Upper lobe of right lung (tissue), 1 donor: ENCODE results near the gene GALR3. TPM values are rescaled to one million over a fixed set of nuclear protein-coding genes. Genes with fewer than 3 reads are reported as not detected.

Source experiments
- ATAC-seq: fragments of 200-7000 bp; cut with Tn5 transposase; one replicate; pipeline ENCODE4 v1.9.1; 2020; ENCODE audit warnings: mild to moderate bottlenecking, moderate library complexity
- DNase-seq: peaks from one replicate; pipeline ENCODE4 v3.0.0-alpha.2; 2020
- H3K27ac ChIP-seq: fragments of 200-600 bp; one replicate; pipeline ENCODE4 v1.8.0; 2022
- H3K27me3 ChIP-seq: fragments of 200-600 bp; one replicate; pipeline ENCODE4 v1.8.0; 2022; ENCODE audit warnings: mild to moderate bottlenecking
- H3K36me3 ChIP-seq: fragments of 200-600 bp; one replicate; pipeline ENCODE4 v1.8.0; 2022
- H3K4me1 ChIP-seq: fragments of 200-600 bp; one replicate; pipeline ENCODE4 v1.8.0; 2022
- H3K4me3 ChIP-seq: fragments of 200-600 bp; one replicate; pipeline ENCODE4 v1.8.0; 2022; ENCODE audit warnings: mild to moderate bottlenecking
- H3K9me3 ChIP-seq: fragments of 200-600 bp; one replicate; pipeline ENCODE4 v1.8.0; 2022
- intact Hi-C: fragments of 100-400 bp; cut with DNase I; formaldehyde crosslinking; loops from one replicate; pipeline ENCODE4 v1.11.0; 2022
- total RNA-seq: library from RNA; stranded (reverse); fragmentation: NEBNext Ultra II Directional; extraction: Animal tissue kit (Norgen Biotek cat#: 25700); gene quantifications from one replicate; pipeline ENCODE4 v1.2.1, GENCODE V29; 2021
- TF ChIP-seq, protein P1 (sequence below): fragments of 200-600 bp; IDR thresholded peaks from one replicate; pipeline ENCODE4 v1.8.0; 2022; ENCODE audit warnings: antibody characterized with exemption
- donor health status: DM: no; HTN: yes; CAD: no; lungs with severe emphysema.

GALR3 gene
- total RNA-seq, 1 donor from 2014 or later = not detected

DNA sequence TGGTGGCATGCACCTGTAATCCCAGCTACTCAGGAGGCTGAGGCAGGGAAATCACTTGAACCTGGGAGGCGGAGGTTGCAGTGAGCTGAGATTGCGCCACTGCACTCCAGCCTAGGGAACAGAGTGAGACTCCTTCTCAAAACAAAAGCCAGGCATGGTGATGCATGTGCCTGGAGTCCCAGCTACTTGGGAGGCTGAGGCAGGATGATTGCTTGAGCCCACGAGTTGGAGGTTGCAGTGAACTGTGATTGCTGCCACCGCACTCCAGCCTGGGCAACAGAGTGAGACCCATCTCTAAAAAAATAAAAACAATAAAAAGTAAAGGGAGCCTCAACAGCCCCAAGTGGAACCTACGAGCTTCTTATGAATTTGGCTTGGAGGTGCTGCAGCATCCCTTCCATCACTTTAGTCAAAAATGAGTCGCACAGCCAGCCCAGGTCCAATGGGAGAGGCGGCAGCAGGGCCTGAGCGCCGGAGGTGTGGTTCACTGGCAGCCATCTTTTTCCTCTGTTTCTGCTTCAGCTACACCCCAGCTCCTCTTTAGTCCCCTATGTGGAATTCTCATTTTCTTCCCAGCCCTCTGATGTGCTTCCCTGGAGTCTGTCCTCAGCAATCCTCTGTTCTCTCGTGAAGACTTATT is 44.7 kb upstream of the GALR3 start:
- intact Hi-C loops = no loop called here
- H3K4me1 ChIP-seq = no peaks in the 10 kb centered on the region
- H3K27me3 ChIP-seq = no peaks in the 10 kb centered on the region
- TF ChIP-seq, protein P1, sequence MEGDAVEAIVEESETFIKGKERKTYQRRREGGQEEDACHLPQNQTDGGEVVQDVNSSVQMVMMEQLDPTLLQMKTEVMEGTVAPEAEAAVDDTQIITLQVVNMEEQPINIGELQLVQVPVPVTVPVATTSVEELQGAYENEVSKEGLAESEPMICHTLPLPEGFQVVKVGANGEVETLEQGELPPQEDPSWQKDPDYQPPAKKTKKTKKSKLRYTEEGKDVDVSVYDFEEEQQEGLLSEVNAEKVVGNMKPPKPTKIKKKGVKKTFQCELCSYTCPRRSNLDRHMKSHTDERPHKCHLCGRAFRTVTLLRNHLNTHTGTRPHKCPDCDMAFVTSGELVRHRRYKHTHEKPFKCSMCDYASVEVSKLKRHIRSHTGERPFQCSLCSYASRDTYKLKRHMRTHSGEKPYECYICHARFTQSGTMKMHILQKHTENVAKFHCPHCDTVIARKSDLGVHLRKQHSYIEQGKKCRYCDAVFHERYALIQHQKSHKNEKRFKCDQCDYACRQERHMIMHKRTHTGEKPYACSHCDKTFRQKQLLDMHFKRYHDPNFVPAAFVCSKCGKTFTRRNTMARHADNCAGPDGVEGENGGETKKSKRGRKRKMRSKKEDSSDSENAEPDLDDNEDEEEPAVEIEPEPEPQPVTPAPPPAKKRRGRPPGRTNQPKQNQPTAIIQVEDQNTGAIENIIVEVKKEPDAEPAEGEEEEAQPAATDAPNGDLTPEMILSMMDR = no peak
- no peak overlapping the region for H3K27ac ChIP-seq
- no peak for DNase-seq
- H3K36me3 ChIP-seq = peaks cover 9% of the 10 kb centered on the region
- no peaks in the 10 kb centered on the region for H3K9me3 ChIP-seq
- no peak overlapping the region for H3K4me3 ChIP-seq
- ATAC-seq = no peak

DNA sequence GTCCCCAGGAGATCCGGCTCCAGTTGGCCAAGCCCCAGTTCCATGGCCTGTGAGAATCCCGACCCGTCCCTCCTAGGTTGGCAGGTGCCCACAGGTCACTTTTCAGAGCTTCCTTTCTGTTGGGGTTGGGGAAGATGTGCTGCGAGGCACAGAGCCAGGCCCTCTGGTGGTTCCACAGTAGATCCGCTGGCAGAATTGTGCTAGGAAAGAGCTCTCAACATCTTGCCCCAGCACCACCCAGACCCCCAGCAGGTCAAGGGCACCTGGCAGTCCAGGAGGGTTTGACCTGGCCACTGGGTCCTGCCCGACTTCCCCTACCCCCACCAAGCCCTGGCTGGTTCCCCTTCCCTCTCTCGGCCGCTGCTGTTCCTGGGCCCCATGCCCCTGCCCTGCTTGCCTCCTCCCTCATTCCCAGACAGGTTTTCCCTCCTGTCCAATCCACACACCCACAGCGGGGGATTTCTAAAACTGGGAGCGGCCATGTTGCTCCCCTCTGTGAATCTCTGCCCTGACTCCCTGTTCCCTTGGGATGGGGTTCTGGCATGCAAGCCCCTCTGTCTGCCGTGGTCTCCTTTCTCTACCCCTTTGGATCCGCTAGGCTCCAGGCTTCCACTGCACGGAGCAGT is 41.6 kb upstream of the GALR3 start:
- intact Hi-C loops = loop anchor here (10.0 kb wide), 1 partner anchor 137 kb away; no protein-coding TSS in a partner anchor
- no peak for ATAC-seq
- TF ChIP-seq, protein P1 = no peak
- Histone ChIP-seq H3K4me3 (no peak overlapping the region), H3K27ac (no peak overlapping the region), H3K4me1 (no peaks in the 10 kb centered on the region), H3K36me3 (no peaks in the 10 kb centered on the region), H3K27me3 (no peaks in the 10 kb centered on the region), H3K9me3 (no peaks in the 10 kb centered on the region)
- no peak for DNase-seq

DNA sequence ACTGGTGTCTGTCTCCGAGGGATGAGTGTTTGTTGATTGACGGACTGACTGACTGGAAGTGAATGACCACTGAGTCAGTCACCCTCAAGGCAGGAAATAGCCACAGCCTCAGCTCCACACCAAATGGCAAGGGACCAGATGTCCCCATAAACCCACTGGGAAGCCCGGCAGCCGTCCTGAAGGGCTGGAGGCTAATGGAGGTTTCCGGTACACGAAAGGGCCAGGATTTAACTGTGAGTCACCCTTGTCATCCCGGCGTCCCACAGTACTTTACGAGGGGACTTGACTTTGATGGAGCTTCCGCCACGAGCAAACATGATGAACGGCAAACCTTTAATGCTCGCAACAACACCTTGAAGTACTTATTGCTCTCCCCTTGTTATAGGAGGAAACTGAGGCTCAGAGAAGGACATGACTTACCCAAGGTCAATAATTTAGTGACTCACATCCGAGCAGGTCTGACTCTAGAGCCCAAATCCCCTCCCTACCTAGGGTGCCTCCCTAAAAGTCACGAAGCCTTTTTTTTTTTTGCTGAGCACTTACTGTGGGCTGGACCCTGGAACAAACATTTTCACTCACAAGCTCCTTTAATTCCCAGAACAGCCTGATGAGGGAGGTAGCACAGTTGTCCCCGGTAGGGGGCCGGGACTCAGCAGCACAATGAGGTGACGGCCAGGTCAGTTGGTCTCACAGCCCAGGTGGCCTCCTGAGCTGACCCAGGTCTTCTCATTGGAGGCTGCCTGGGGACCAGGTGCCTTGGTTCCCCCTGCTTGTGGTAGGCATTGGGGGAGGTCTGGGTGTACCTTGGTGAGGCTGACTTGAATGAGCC is 40.6 kb upstream of the GALR3 start:
- no peak for ATAC-seq
- Histone ChIP-seq H3K4me1 (no peaks in the 10 kb centered on the region), H3K36me3 (no peaks in the 10 kb centered on the region), H3K9me3 (no peaks in the 10 kb centered on the region), H3K27ac (no peak overlapping the region), H3K4me3 (no peak overlapping the region), H3K27me3 (no peaks in the 10 kb centered on the region)
- intact Hi-C loops = loop anchor here (10.0 kb wide), 1 partner anchor 138 kb away; no protein-coding TSS in a partner anchor
- DNase-seq = no peak
- TF ChIP-seq, protein P1 = no peak

DNA sequence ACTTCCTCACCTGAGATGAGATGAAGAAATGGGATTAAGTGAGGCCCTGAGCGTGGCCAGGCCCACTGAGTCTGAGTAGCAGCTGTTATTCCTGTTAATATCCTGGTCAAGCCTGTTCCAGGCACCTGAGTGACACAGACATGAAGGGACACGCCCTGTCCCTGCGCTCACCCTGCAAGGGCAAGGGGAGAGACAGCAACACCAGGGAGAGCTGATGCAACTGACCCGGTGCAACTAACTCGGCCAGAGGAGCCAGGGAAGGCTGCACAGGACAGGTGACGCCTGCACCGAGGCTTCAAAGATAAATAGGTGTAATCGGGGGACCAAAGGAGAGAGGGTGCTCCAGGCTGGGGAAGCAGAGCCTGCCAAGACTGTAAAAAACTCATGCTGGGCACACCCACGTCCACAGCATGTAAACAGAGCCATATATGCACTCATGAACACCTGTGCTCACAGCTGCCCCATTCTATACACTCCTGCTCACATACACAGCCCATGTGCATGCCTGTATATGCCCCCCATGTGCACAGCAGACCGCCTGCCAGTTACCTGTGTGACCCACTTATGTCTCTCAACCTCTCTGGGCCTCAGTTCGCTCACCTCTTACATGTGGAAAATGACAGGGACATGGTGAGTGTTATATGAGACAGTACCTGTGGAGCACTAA is 38.2 kb upstream of the GALR3 start:
- Histone ChIP-seq H3K4me1 (no peaks in the 10 kb centered on the region), H3K27ac (no peak overlapping the region), H3K9me3 (no peaks in the 10 kb centered on the region), H3K4me3 (no peak overlapping the region), H3K27me3 (no peaks in the 10 kb centered on the region), H3K36me3 (no peaks in the 10 kb centered on the region)
- DNase-seq (peak; percentile 70), ATAC-seq (peak; percentile 84)
- intact Hi-C loops = loop anchor here (10.0 kb wide), 1 partner anchor 140 kb away; no protein-coding TSS in a partner anchor
- TF ChIP-seq, protein P1 = no peak

DNA sequence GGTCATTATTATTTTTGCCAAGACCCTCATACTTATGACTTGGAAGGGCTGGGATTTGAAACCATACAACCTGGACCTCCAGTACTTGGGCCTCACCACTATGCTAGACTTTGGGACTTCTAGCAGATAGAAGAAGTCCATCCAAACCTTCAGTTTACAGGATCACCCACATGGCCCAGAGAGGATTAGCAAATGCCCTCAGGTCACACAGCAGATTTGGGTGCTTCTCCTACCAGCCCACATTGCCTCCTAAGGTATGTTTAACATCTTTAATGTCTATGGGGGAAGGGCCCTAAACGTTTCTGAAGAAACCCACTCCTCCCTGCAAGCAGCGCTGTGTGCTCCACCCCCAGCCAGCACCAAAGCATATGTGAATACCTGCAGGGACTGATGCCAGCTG is 32.9 kb upstream of the GALR3 start:
- Histone ChIP-seq H3K36me3 (no peaks in the 10 kb centered on the region), H3K4me1 (no peaks in the 10 kb centered on the region), H3K4me3 (no peak overlapping the region), H3K27me3 (no peaks in the 10 kb centered on the region), H3K27ac (no peak overlapping the region), H3K9me3 (no peaks in the 10 kb centered on the region)
- intact Hi-C loops = no loop called here
- no peak for ATAC-seq
- DNase-seq = no peak
- TF ChIP-seq, protein P1 = no peak
